Measurements from ENCODE around the gene MME.
"Not testable (repeated sequence)": the region's sequence is repeated elsewhere in the genome, so short reads cannot be mapped to it uniquely, and the experiment has no call there.

Gene MME

DNA sequence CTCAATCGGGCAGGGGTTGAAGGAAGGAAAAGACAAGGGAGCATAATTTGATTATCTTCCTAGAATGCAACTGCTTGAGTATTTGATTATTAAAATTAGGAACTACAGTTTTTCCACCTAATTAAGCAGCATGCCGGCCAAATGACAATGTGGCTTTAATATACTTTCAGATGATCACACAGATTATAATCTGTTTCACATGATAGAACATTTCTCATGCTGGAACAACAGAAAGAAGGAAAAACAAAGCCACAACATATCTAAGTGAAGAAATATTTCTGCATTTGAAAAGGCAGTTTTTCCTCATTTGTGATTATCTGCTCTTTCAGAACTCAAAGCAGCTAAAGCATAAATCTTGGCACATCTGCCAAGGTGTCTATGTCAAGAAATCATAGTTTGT is 130.6 kb downstream of the MME start:
- DNase-seq: no peak
- in situ Hi-C loops (cut with HindIII; ENCODE audit: low pct_ligation_motif_present, low pct_unique_long_range_greater_than_20kb, low sequenced_read_pairs): no loop called here

DNA sequence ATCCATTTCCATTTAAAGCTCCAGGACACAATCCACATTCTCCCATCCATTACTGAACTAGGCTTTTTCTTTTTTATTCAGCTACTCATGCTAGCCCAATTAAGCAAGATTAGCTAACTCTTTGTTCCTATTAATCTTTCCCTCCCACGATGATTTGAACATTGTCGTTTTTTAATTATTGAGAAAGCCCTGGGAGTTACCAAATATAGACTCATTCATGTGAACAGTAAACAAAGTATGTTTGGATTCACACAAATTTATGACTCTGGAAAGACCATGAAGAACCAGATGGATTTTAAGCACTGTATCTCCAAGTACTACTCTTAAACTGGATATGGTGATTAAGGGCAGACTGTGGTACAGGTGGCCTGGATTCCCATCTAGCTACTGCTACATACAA is 131.1 kb downstream of the MME start:
- DNase-seq: no peak
- in situ Hi-C loops (cut with HindIII; ENCODE audit: low pct_ligation_motif_present, low pct_unique_long_range_greater_than_20kb, low sequenced_read_pairs): no loop called here

- in situ Hi-C loops (cut with HindIII; ENCODE audit: low pct_ligation_motif_present, low pct_unique_long_range_greater_than_20kb, low sequenced_read_pairs): no loop called here
- no peak for DNase-seq
Measured at GRCh38 chr3:155211940-155212339, 131.8 kb downstream of the MME start.

DNA sequence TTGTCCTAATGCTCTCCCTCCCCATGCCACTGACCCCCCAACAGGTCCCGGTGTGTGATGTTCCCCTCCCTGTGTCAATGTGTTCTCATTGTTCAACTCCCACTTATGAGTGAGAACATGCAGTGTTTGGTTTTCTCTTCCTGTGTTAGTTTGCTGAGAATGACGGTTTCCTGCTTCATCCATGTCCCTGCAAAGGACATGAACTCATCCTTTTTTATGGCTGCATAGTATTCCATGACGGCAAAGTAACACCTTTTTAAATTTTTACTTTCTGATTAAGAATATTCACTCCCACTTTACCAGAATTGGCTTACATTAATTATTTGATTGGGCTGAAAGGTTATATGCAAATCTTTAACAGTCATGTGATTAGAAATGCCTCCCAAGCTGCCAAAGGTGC is 135.9 kb downstream of the MME start:
- in situ Hi-C loops (cut with HindIII; ENCODE audit: low pct_ligation_motif_present, low pct_unique_long_range_greater_than_20kb, low sequenced_read_pairs); DNase-seq: not testable (repeated sequence)

DNA sequence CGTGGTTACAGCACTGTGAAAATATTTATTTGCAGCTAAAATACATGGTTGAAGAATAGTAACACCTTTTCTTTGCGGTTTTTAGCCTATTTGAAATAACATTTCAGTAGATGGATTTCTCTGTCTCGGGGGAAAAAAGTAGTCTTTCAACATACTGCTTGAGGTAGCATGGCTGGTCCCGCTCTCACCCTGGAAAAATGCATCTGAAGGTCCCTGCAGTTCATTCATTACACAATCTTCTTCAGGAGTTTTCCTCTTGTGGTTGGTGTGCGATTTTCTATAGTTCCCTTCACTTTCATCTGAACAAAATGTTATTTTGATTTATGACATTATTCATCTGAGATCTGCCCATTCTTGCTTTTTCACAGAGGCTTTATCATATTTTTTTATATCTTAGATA is 137.5 kb downstream of the MME start:
- in situ Hi-C loops (cut with HindIII; ENCODE audit: low pct_ligation_motif_present, low pct_unique_long_range_greater_than_20kb, low sequenced_read_pairs): no loop called here
- DNase-seq: no peak

GRCh38 chr3:155218462-155218861 is 138.3 kb downstream of the MME start:
- DNase-seq: no peak
- in situ Hi-C loops (cut with HindIII; ENCODE audit: low pct_ligation_motif_present, low pct_unique_long_range_greater_than_20kb, low sequenced_read_pairs): no loop called here

GRCh38 chr3:155219106-155219505 is 139.0 kb downstream of the MME start:
- no peak for DNase-seq
- in situ Hi-C loops (cut with HindIII; ENCODE audit: low pct_ligation_motif_present, low pct_unique_long_range_greater_than_20kb, low sequenced_read_pairs): no loop called here

GRCh38 chr3:155225417-155225816 is 145.3 kb downstream of the MME start:
- in situ Hi-C loops (cut with HindIII; ENCODE audit: low pct_ligation_motif_present, low pct_unique_long_range_greater_than_20kb, low sequenced_read_pairs): no loop called here
- DNase-seq: no peak

- in situ Hi-C loops (cut with HindIII; ENCODE audit: low pct_ligation_motif_present, low pct_unique_long_range_greater_than_20kb, low sequenced_read_pairs): no loop called here
- DNase-seq: no peak
Measured at GRCh38 chr3:155227141-155227540, 147.0 kb downstream of the MME start.

DNA sequence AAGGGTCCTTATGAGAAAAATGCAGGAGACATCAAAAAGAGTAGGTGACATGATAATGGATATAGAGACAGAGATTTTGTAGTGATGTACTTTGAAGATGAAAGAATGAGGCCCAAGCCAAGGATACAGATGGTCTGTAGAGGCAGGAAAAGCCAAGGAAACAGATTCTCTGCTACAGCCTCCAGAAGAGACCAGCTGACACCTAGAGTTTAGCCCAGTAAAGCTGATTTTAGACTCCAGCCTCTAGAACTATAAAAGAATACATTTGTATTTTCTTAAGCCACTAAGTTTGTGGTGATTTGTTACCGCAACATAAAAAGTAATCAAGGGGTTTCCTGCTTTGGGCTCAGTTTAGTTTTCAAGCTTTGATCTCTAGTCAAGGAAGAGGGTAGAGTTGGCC is 148.6 kb downstream of the MME start:
- in situ Hi-C loops (cut with HindIII; ENCODE audit: low pct_ligation_motif_present, low pct_unique_long_range_greater_than_20kb, low sequenced_read_pairs): no loop called here
- DNase-seq: no peak

DNA sequence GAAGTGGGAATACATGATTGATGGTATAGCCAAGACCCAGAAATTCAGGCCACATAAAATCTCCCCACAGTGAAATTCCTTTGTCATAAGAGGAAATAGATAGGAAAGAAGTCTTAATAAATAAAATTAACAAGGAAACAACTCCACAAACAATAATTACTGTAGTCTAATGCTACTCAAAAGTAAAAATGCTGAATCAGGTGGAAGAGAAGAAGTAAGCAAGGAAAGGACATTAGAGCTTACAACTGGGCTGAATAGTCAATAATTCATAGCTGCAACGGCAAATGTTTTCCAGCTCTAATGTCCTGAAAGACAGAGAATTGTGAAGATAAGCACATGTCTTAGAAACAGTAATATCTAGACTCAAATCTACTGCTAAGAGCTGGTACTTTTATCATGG is 149.0 kb downstream of the MME start:
- no peak for DNase-seq
- in situ Hi-C loops (cut with HindIII; ENCODE audit: low pct_ligation_motif_present, low pct_unique_long_range_greater_than_20kb, low sequenced_read_pairs): no loop called here

GRCh38 chr3:155230382-155230781 is 150.3 kb downstream of the MME start:
- DNase-seq: no peak
- in situ Hi-C loops (cut with HindIII; ENCODE audit: low pct_ligation_motif_present, low pct_unique_long_range_greater_than_20kb, low sequenced_read_pairs): no loop called here

- DNase-seq: no peak
- in situ Hi-C loops (cut with HindIII; ENCODE audit: low pct_ligation_motif_present, low pct_unique_long_range_greater_than_20kb, low sequenced_read_pairs): no loop called here
Measured at GRCh38 chr3:155231792-155232191, 151.7 kb downstream of the MME start.

GRCh38 chr3:155232605-155233004 is 152.5 kb downstream of the MME start:
- no peak for DNase-seq
- in situ Hi-C loops (cut with HindIII; ENCODE audit: low pct_ligation_motif_present, low pct_unique_long_range_greater_than_20kb, low sequenced_read_pairs): no loop called here

DNA sequence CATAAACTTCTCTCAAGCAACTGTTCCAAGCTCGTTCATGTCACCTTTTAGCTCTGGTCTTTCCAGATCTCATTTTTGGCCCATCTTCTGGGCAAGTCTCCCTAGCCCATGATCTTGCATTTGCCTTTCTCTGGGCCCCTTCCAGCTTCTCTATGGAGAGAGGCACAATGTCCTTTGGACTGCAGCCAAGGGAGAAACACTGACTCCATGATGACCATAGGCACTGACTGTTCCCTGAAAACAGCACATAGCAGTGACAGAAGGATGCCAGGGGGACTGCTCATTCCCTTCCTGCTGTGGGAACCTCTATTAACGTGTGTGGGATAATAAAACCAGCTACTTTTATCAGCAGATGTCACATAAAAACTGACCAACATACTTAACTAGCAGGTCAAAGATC is 153.1 kb downstream of the MME start:
- DNase-seq: no peak
- in situ Hi-C loops (cut with HindIII; ENCODE audit: low pct_ligation_motif_present, low pct_unique_long_range_greater_than_20kb, low sequenced_read_pairs): no loop called here

All from ACHN (cell line).